Stimulated activated CD4-positive, alpha-beta T cell treated with anti-CD3 and anti-CD28 coated beads, Interleukin-4, amount 100 ng/mL, for 4 hours (primary cell): Measurements from ENCODE around the gene ARL4D.
"Not testable (repeated sequence)": the region's sequence is repeated elsewhere in the genome, so short reads cannot be mapped to it uniquely, and the experiment has no call there.

ENCODE experiments used
- DNase-seq, 2 experiments: peaks; one replicate each; pipeline ENCODE4 v3.0.0-alpha.2; 2020

ARL4D gene

GRCh38 chr17:43371227-43371821 is 27.5 kb upstream of the ARL4D start:
- no peak for DNase-seq

GRCh38 chr17:43372273-43372911 is 26.4 kb upstream of the ARL4D start:
- DNase-seq: no peak

- no peak for DNase-seq
Measured at GRCh38 chr17:43373356-43373755, 25.4 kb upstream of the ARL4D start.

- not testable (repeated sequence) for DNase-seq
Measured at GRCh38 chr17:43375915-43376314, 22.9 kb upstream of the ARL4D start.

GRCh38 chr17:43377056-43377810 is 21.6 kb upstream of the ARL4D start:
- no peak for DNase-seq

- DNase-seq: no peak
Measured at GRCh38 chr17:43378766-43379165, 20.0 kb upstream of the ARL4D start.

GRCh38 chr17:43380307-43380706 is 18.5 kb upstream of the ARL4D start:
- no peak for DNase-seq

GRCh38 chr17:43381204-43381603 is 17.6 kb upstream of the ARL4D start:
- DNase-seq: no peak

- DNase-seq: no peak
Measured at GRCh38 chr17:43381621-43382020, 17.2 kb upstream of the ARL4D start.

GRCh38 chr17:43382776-43383175 is 16.0 kb upstream of the ARL4D start:
- DNase-seq: no peak

GRCh38 chr17:43383372-43383771 is 15.4 kb upstream of the ARL4D start:
- no peak for DNase-seq

- no peak for DNase-seq
Measured at GRCh38 chr17:43383826-43384475, 14.8 kb upstream of the ARL4D start.

GRCh38 chr17:43384476-43384862 is 14.3 kb upstream of the ARL4D start:
- no peak for DNase-seq

GRCh38 chr17:43385046-43385831 is 13.6 kb upstream of the ARL4D start:
- no peak for DNase-seq

- peak; percentile 86 to 87 for DNase-seq
Measured at GRCh38 chr17:43388359-43389045, 10.3 kb upstream of the ARL4D start.

GRCh38 chr17:43389046-43389947 is 9.5 kb upstream of the ARL4D start:
- DNase-seq: peak; percentile 62 to 74

- no peak for DNase-seq
Measured at GRCh38 chr17:43392397-43392796, 6.4 kb upstream of the ARL4D start.

GRCh38 chr17:43393944-43394482 is 4.8 kb upstream of the ARL4D start:
- peak; percentile 80 to 81 for DNase-seq

- DNase-seq: not testable (repeated sequence)
Measured at GRCh38 chr17:43394696-43395095, 4.1 kb upstream of the ARL4D start.

- no peak for DNase-seq
Measured at GRCh38 chr17:43395165-43395564, 3.6 kb upstream of the ARL4D start.
